HT1080 (cell line): ENCODE data around the gene ALX4. TPM values are rescaled to one million over a fixed set of nuclear protein-coding genes. Genes with fewer than 3 reads are reported as not detected.

Source experiments
- DNase-seq: peaks from one replicate; pipeline ENCODE4 v3.0.0-alpha.2; 2015; ENCODE audit warnings: low read depth
- total RNA-seq: library from RNA; depleted of rRNA; stranded (reverse); fragments of >200 nt; shearing (Covaris generic); gene quantifications from 2 replicates; pipeline ENCODE4 v1.2.3, GENCODE V29; 2014

Gene ALX4
- total RNA-seq, 1 experiment from 2014 or later, result not detected

- no peak for DNase-seq
These were observed 26.0 kb upstream of the ALX4 start for GRCh38 chr11:44335919-44336318.

- no peak for DNase-seq
These were observed 25.3 kb upstream of the ALX4 start for GRCh38 chr11:44335052-44335760.

GRCh38 chr11:44334356-44335004 lies 24.5 kb upstream of the ALX4 start:
- no peak for DNase-seq

GRCh38 chr11:44333271-44334218 lies 23.6 kb upstream of the ALX4 start:
- peak; percentile 18 for DNase-seq

- no peak for DNase-seq
These were observed 22.7 kb upstream of the ALX4 start for GRCh38 chr11:44332665-44333064.

- no peak for DNase-seq
These were observed 19.7 kb upstream of the ALX4 start for GRCh38 chr11:44329472-44330230.

GRCh38 chr11:44328138-44328660 lies 18.3 kb upstream of the ALX4 start:
- DNase-seq, result no peak

GRCh38 chr11:44327730-44328129 lies 17.8 kb upstream of the ALX4 start:
- DNase-seq, result peak; percentile 14

GRCh38 chr11:44326615-44327475 lies 16.9 kb upstream of the ALX4 start:
- no peak for DNase-seq

- DNase-seq, result no peak
These were observed 15.8 kb upstream of the ALX4 start for GRCh38 chr11:44325698-44326097.

- no peak for DNase-seq
These were observed 15.0 kb upstream of the ALX4 start for GRCh38 chr11:44324749-44325525.

- DNase-seq, result no peak
These were observed 14.3 kb upstream of the ALX4 start for GRCh38 chr11:44324222-44324621.

- no peak for DNase-seq
These were observed 12.3 kb upstream of the ALX4 start for GRCh38 chr11:44322243-44322642.

- no peak for DNase-seq
These were observed 11.1 kb upstream of the ALX4 start for GRCh38 chr11:44321059-44321458.

- DNase-seq, result no peak
These were observed 10.5 kb upstream of the ALX4 start for GRCh38 chr11:44320289-44320973.

GRCh38 chr11:44319552-44320288 lies 9.8 kb upstream of the ALX4 start:
- DNase-seq, result no peak

GRCh38 chr11:44319170-44319551 lies 9.2 kb upstream of the ALX4 start:
- DNase-seq, result no peak

GRCh38 chr11:44318369-44318768 lies 8.4 kb upstream of the ALX4 start:
- no peak for DNase-seq
